Esophagus squamous epithelium (tissue), 4 donors: ENCODE results near the gene EHD4.

Experiments
- CTCF ChIP-seq, 6 experiments: fragments of 450-650 bp in 4 of 6; fragments of 200-600 bp in 2 of 6; sonication (generic) in 2 of 6; IDR thresholded peaks; one replicate each; pipeline ENCODE4 v1.5.1; 2016 to 2019; ENCODE audit warnings: antibody characterized with exemption in 6 of 6, mild to moderate bottlenecking in 4 of 6, moderate library complexity in 4 of 6
- POLR2A ChIP-seq, 4 donors: fragments of 450-650 bp; IDR thresholded peaks; one replicate each; pipeline ENCODE4 v1.6.1; 2017; ENCODE audit warnings: antibody characterized with exemption in 4 of 4, mild to moderate bottlenecking in 4 of 4, moderate library complexity in 3 of 4

- TF ChIP-seq CTCF (IDR thresholded peaks at IDR 0.05) (no peak), POLR2A (IDR thresholded peaks at IDR 0.05) (no peak)
Observed at GRCh38 chr15:41958002-41958420, 14.3 kb downstream of the EHD4 start.
